ENCODE results near the gene LRPAP1.
"Not testable (repeated sequence)": the region's sequence is repeated elsewhere in the genome, so short reads cannot be mapped to it uniquely, and the experiment has no call there.

The LRPAP1 gene

GRCh38 chr4:3548991-3549693, 16.9 kb upstream of the LRPAP1 start:
- not testable (repeated sequence) for H3K14ac ChIP-seq (ENCODE audit: low read length in 2 of 2); H3K18ac ChIP-seq (ENCODE audit: low read depth in 1 of 2, low read length in 2 of 2); H3K23ac ChIP-seq (ENCODE audit: low read length in 2 of 2); H2BK15ac ChIP-seq (ENCODE audit: low read depth, poor library complexity, severe bottlenecking); H4K91ac ChIP-seq (ENCODE audit: low read length); H3K4ac ChIP-seq (ENCODE audit: low read depth in 1 of 2, low read length in 2 of 2); H3K4me1 ChIP-seq (ENCODE audit: control insufficient read depth, insufficient read depth, low read depth, low read length); H2AK5ac ChIP-seq (ENCODE audit: low read length, severe bottlenecking); H3K79me1 ChIP-seq (replicated peaks; ENCODE audit: low read length, poor library complexity, severe bottlenecking); H3K4me2 ChIP-seq (ENCODE audit: low read length, poor library complexity, severe bottlenecking); H3K27ac ChIP-seq (ENCODE audit: low read length, poor library complexity, severe bottlenecking); H4K8ac ChIP-seq (ENCODE audit: low read length); H2BK120ac ChIP-seq (ENCODE audit: low read depth, low read length); H2BK12ac ChIP-seq (ENCODE audit: low read length in 2 of 2); DNase-seq; H2BK5ac ChIP-seq (ENCODE audit: low read depth, low read length, poor library complexity, severe bottlenecking); H3K27me3 ChIP-seq (ENCODE audit: control insufficient read depth in 1 of 2, insufficient read depth in 1 of 2, low read length in 2 of 2); H3K9me3 ChIP-seq (ENCODE audit: control insufficient read depth, low read length); H2AFZ ChIP-seq (ENCODE audit: low read depth, low read length); H3K36me3 ChIP-seq (ENCODE audit: control insufficient read depth in 1 of 2, insufficient read depth in 2 of 2, low read depth in 1 of 2, low read length in 2 of 2); H3K4me3 ChIP-seq (ENCODE audit: insufficient read depth in 1 of 2, low read depth in 1 of 2, low read length in 2 of 2); H3K9ac ChIP-seq (ENCODE audit: low read length)
- 87% methylated on average over 10 of the region's 21 CpGs for WGBS

- not testable (repeated sequence) for H3K14ac ChIP-seq (ENCODE audit: low read length in 2 of 2); H3K9me3 ChIP-seq (ENCODE audit: control insufficient read depth, low read length); H4K91ac ChIP-seq (ENCODE audit: low read length); H3K36me3 ChIP-seq (ENCODE audit: control insufficient read depth in 1 of 2, insufficient read depth in 2 of 2, low read depth in 1 of 2, low read length in 2 of 2); H3K18ac ChIP-seq (ENCODE audit: low read depth in 1 of 2, low read length in 2 of 2); H2BK12ac ChIP-seq (ENCODE audit: low read length in 2 of 2); DNase-seq; H3K9ac ChIP-seq (ENCODE audit: low read length); H4K8ac ChIP-seq (ENCODE audit: low read length); H2BK15ac ChIP-seq (ENCODE audit: low read depth, poor library complexity, severe bottlenecking); H2BK120ac ChIP-seq (ENCODE audit: low read depth, low read length); H3K79me1 ChIP-seq (replicated peaks; ENCODE audit: low read length, poor library complexity, severe bottlenecking); H3K4me1 ChIP-seq (ENCODE audit: control insufficient read depth, insufficient read depth, low read depth, low read length); H3K23ac ChIP-seq (ENCODE audit: low read length in 2 of 2); H3K4me3 ChIP-seq (ENCODE audit: insufficient read depth in 1 of 2, low read depth in 1 of 2, low read length in 2 of 2); H3K4me2 ChIP-seq (ENCODE audit: low read length, poor library complexity, severe bottlenecking); H3K27ac ChIP-seq (ENCODE audit: low read length, poor library complexity, severe bottlenecking); H2AK5ac ChIP-seq (ENCODE audit: low read length, severe bottlenecking); H3K4ac ChIP-seq (ENCODE audit: low read depth in 1 of 2, low read length in 2 of 2); H2AFZ ChIP-seq (ENCODE audit: low read depth, low read length); H2BK5ac ChIP-seq (ENCODE audit: low read depth, low read length, poor library complexity, severe bottlenecking); H3K27me3 ChIP-seq (ENCODE audit: control insufficient read depth in 1 of 2, insufficient read depth in 1 of 2, low read length in 2 of 2)
- WGBS, result 80% methylated on average over 4 of the region's 4 CpGs
These were observed 14.5 kb upstream of the LRPAP1 start for GRCh38 chr4:3546721-3547120.

- not testable (repeated sequence) for H3K4me3 ChIP-seq (ENCODE audit: insufficient read depth in 1 of 2, low read depth in 1 of 2, low read length in 2 of 2); H4K8ac ChIP-seq (ENCODE audit: low read length); H3K36me3 ChIP-seq (ENCODE audit: control insufficient read depth in 1 of 2, insufficient read depth in 2 of 2, low read depth in 1 of 2, low read length in 2 of 2); H2AK5ac ChIP-seq (ENCODE audit: low read length, severe bottlenecking); H2BK5ac ChIP-seq (ENCODE audit: low read depth, low read length, poor library complexity, severe bottlenecking); H3K9ac ChIP-seq (ENCODE audit: low read length); H3K18ac ChIP-seq (ENCODE audit: low read depth in 1 of 2, low read length in 2 of 2); H2AFZ ChIP-seq (ENCODE audit: low read depth, low read length); H3K27me3 ChIP-seq (ENCODE audit: control insufficient read depth in 1 of 2, insufficient read depth in 1 of 2, low read length in 2 of 2); H2BK120ac ChIP-seq (ENCODE audit: low read depth, low read length); H3K4me2 ChIP-seq (ENCODE audit: low read length, poor library complexity, severe bottlenecking); H3K79me1 ChIP-seq (replicated peaks; ENCODE audit: low read length, poor library complexity, severe bottlenecking); H2BK12ac ChIP-seq (ENCODE audit: low read length in 2 of 2); H3K4me1 ChIP-seq (ENCODE audit: control insufficient read depth, insufficient read depth, low read depth, low read length); H3K4ac ChIP-seq (ENCODE audit: low read depth in 1 of 2, low read length in 2 of 2); H3K27ac ChIP-seq (ENCODE audit: low read length, poor library complexity, severe bottlenecking); H3K14ac ChIP-seq (ENCODE audit: low read length in 2 of 2); H4K91ac ChIP-seq (ENCODE audit: low read length); H2BK15ac ChIP-seq (ENCODE audit: low read depth, poor library complexity, severe bottlenecking); H3K9me3 ChIP-seq (ENCODE audit: control insufficient read depth, low read length); DNase-seq; H3K23ac ChIP-seq (ENCODE audit: low read length in 2 of 2)
- WGBS, result 96% methylated on average over 7 of the region's 8 CpGs
These were observed 13.1 kb upstream of the LRPAP1 start for GRCh38 chr4:3545351-3545750.

- not testable (repeated sequence) for H4K8ac ChIP-seq (ENCODE audit: low read length); H3K27ac ChIP-seq (ENCODE audit: low read length, poor library complexity, severe bottlenecking); H3K4me2 ChIP-seq (ENCODE audit: low read length, poor library complexity, severe bottlenecking); H2BK15ac ChIP-seq (ENCODE audit: low read depth, poor library complexity, severe bottlenecking); H2AFZ ChIP-seq (ENCODE audit: low read depth, low read length); H3K23ac ChIP-seq (ENCODE audit: low read length in 2 of 2); H3K14ac ChIP-seq (ENCODE audit: low read length in 2 of 2); H3K4me3 ChIP-seq (ENCODE audit: insufficient read depth in 1 of 2, low read depth in 1 of 2, low read length in 2 of 2); H3K4me1 ChIP-seq (ENCODE audit: control insufficient read depth, insufficient read depth, low read depth, low read length); H3K18ac ChIP-seq (ENCODE audit: low read depth in 1 of 2, low read length in 2 of 2); H3K9ac ChIP-seq (ENCODE audit: low read length); H3K79me1 ChIP-seq (replicated peaks; ENCODE audit: low read length, poor library complexity, severe bottlenecking); H2BK5ac ChIP-seq (ENCODE audit: low read depth, low read length, poor library complexity, severe bottlenecking); H4K91ac ChIP-seq (ENCODE audit: low read length); H2AK5ac ChIP-seq (ENCODE audit: low read length, severe bottlenecking); H3K36me3 ChIP-seq (ENCODE audit: control insufficient read depth in 1 of 2, insufficient read depth in 2 of 2, low read depth in 1 of 2, low read length in 2 of 2); DNase-seq; H2BK120ac ChIP-seq (ENCODE audit: low read depth, low read length); H3K27me3 ChIP-seq (ENCODE audit: control insufficient read depth in 1 of 2, insufficient read depth in 1 of 2, low read length in 2 of 2); H3K9me3 ChIP-seq (ENCODE audit: control insufficient read depth, low read length); H2BK12ac ChIP-seq (ENCODE audit: low read length in 2 of 2); H3K4ac ChIP-seq (ENCODE audit: low read depth in 1 of 2, low read length in 2 of 2)
- WGBS, result 66% methylated on average over 18 of the region's 22 CpGs
These were observed 12.2 kb upstream of the LRPAP1 start for GRCh38 chr4:3544259-3545025.

Data from mesenchymal stem cell (in vitro differentiated cells and primary cell).